Neural cell (in vitro differentiated cells): ENCODE results near the gene PTPRK. TPM values are rescaled to one million over a fixed set of nuclear protein-coding genes. Genes with fewer than 3 reads are reported as not detected.

ENCODE experiments used
- H2AFZ ChIP-seq: fragments of 200-600, 300-800 bp; sonication (generic), shearing (Covaris generic); 2 replicates; pipeline ENCODE4 v1.6.0; 2014; ENCODE audit warnings: low read depth, mild to moderate bottlenecking, antibody characterized with exemption, low read length, moderate library complexity
- H3F3A ChIP-seq: fragments of 200-600 bp; shearing (Covaris generic); 2 replicates; pipeline ENCODE4 v1.6.1; 2016; ENCODE audit warnings: mild to moderate bottlenecking, moderate library complexity, mixed read lengths, antibody characterized with exemption, low read length; ENCODE audit not compliant: insufficient read depth, poor library complexity, severe bottlenecking
- H3K27ac ChIP-seq: fragments of 200-600, 300-800 bp; sonication (generic), shearing (Covaris generic); 2 replicates; pipeline ENCODE4 v1.5.1; 2014; ENCODE audit warnings: mild to moderate bottlenecking, low read length, moderate library complexity
- H3K27me3 ChIP-seq: fragments of 300-800, 200-600 bp; sonication (generic), shearing (Covaris generic); 2 replicates; pipeline ENCODE4 v1.6.0; 2014; ENCODE audit warnings: mild to moderate bottlenecking, low read depth, low read length, moderate library complexity; ENCODE audit not compliant: insufficient read depth
- H3K36me3 ChIP-seq: fragments of 300-800, 200-600 bp; sonication (generic), shearing (Covaris generic); 2 replicates; pipeline ENCODE4 v1.5.1; 2014; ENCODE audit warnings: mild to moderate bottlenecking, antibody characterized with exemption, low read length, moderate library complexity; ENCODE audit not compliant: insufficient read depth
- H3K4me2 ChIP-seq: fragments of 300-800, 200-600 bp; sonication (generic), shearing (Covaris generic); 2 replicates; pipeline ENCODE4 v1.6.0; 2014; ENCODE audit warnings: mild to moderate bottlenecking, low read length
- H3K4me3 ChIP-seq: fragments of 300-800, 200-600 bp; sonication (generic), shearing (Covaris generic); 2 replicates; pipeline ENCODE4 v1.5.1; 2014; ENCODE audit warnings: mild to moderate bottlenecking, low read length, moderate library complexity
- H3K79me2 ChIP-seq: fragments of 200-600 bp; shearing (Covaris generic); replicated peaks from 2 replicates; pipeline ENCODE4 v1.6.0; 2014; ENCODE audit warnings: mild to moderate bottlenecking, low read length, moderate library complexity; ENCODE audit not compliant: insufficient read depth
- H3K9ac ChIP-seq: fragments of 300-800, 200-600 bp; sonication (generic), shearing (Covaris generic); 2 replicates; pipeline ENCODE4 v1.6.1; 2016; ENCODE audit warnings: mild to moderate bottlenecking, low read length, mixed read lengths
- H3K9me2 ChIP-seq: fragments of 200-600 bp; shearing (Covaris generic); 2 replicates; pipeline ENCODE4 v1.6.1; 2016; ENCODE audit warnings: mild to moderate bottlenecking, low read length, mixed read lengths; ENCODE audit not compliant: insufficient read depth
- H3K9me3 ChIP-seq: fragments of 200-600, 300-800 bp; sonication (generic), shearing (Covaris generic); 2 replicates; pipeline ENCODE4 v1.6.1; 2016; ENCODE audit warnings: mild to moderate bottlenecking, mixed run types, low read length, moderate library complexity, mixed read lengths
- H4K20me1 ChIP-seq: fragments of 200-600 bp; shearing (Covaris generic); 2 replicates; pipeline ENCODE4 v1.6.1; 2016; ENCODE audit warnings: mild to moderate bottlenecking, mixed run types; ENCODE audit not compliant: insufficient read depth
- CTCF ChIP-seq: fragments of 450-650 bp; IDR thresholded peaks from 2 replicates; pipeline ENCODE4 v1.5.1; 2014; ENCODE audit warnings: antibody characterized with exemption, mild to moderate bottlenecking, moderate library complexity; ENCODE audit not compliant: poor library complexity, severe bottlenecking
- EP300 ChIP-seq: fragments of 450-650 bp; conservative IDR thresholded peaks from 2 replicates; pipeline ENCODE4 v1.6.1; 2014; ENCODE audit warnings: antibody characterized with exemption, mild to moderate bottlenecking, moderate library complexity; ENCODE audit not compliant: poor library complexity, severe bottlenecking
- EZH2 ChIP-seq: fragments of 200-600, 300-800 bp; shearing (Covaris generic), sonication (generic); IDR thresholded peaks from 2 replicates; pipeline ENCODE4 v1.6.1; 2014; ENCODE audit warnings: antibody characterized with exemption, low read length, borderline replicate concordance, mild to moderate bottlenecking; ENCODE audit not compliant: insufficient read depth, poor library complexity, severe bottlenecking
- MXI1 ChIP-seq: fragments of 450-650 bp; conservative IDR thresholded peaks from 2 replicates; pipeline ENCODE4 v1.6.1; 2014; ENCODE audit warnings: antibody characterized with exemption, mild to moderate bottlenecking; ENCODE audit not compliant: poor library complexity, severe bottlenecking
- POLR2AphosphoS5 ChIP-seq: IDR thresholded peaks from 2 replicates; pipeline ENCODE4 v1.6.1; 2012
- RAD21 ChIP-seq: fragments of 450-650 bp; conservative IDR thresholded peaks from 2 replicates; pipeline ENCODE4 v1.6.1; 2014; ENCODE audit warnings: antibody characterized with exemption, mild to moderate bottlenecking, moderate library complexity
- REST ChIP-seq: IDR thresholded peaks from 2 replicates; pipeline ENCODE4 v1.6.1; 2012; ENCODE audit warnings: borderline replicate concordance
- SMC3 ChIP-seq: fragments of 450-650 bp; conservative IDR thresholded peaks from 2 replicates; pipeline ENCODE4 v1.6.1; 2014; ENCODE audit warnings: antibody characterized with exemption, mild to moderate bottlenecking, moderate library complexity; ENCODE audit not compliant: poor library complexity
- TAF1 ChIP-seq: IDR thresholded peaks from 2 replicates; pipeline ENCODE4 v1.6.1; 2012; ENCODE audit warnings: low read depth
- polyA plus RNA-seq: library from polyadenylated mRNA; depleted of rRNA; stranded (reverse); fragments of >200 nt; gene quantifications from 2 replicates; pipeline ENCODE4 v1.2.3, GENCODE V29; 2014

The PTPRK gene
- polyA plus RNA-seq, 1 donor from 2014 or later = 10.4 TPM

GRCh38 chr6:128500749-128501600, 19.4 kb downstream of the PTPRK start:
- Histone ChIP-seq H3K36me3 (no peaks in the 10 kb centered on the region), H3F3A (no peaks in the 10 kb centered on the region), H2AFZ (no peak overlapping the region), H3K27me3 (no peaks in the 10 kb centered on the region), H3K4me2 (no peak overlapping the region), H3K4me3 (no peak overlapping the region), H4K20me1 (no peaks in the 10 kb centered on the region), H3K27ac (no peak overlapping the region), H3K79me2 (no peaks in the 10 kb centered on the region), H3K9ac (no peak overlapping the region), H3K9me3 (no peaks in the 10 kb centered on the region), H3K9me2 (no peaks in the 10 kb centered on the region)
- TF ChIP-seq TAF1 = no peak
- no peak for TF ChIP-seq CTCF
- TF ChIP-seq EZH2 = no peak
- no peak for TF ChIP-seq POLR2AphosphoS5

DNA sequence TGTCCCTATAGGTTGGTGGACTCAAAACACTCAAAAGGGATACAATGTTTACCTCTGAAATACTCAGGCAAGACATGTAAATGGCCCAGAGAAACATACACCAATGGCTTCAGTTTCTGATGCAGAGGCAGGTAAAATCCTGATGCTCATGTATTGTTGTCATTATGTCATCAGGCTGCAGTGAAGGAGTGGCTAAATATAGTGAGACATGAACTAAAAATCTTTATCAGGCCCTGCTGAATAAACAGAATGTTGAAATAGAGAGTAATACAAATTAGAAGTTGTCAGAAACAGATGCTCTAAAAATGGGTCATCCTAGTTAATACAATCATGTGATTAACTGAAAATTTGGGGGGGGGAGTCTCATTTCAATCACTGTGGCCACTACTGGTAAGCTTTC, 20.4 kb downstream of the PTPRK start:
- no peaks in the 10 kb centered on the region for H4K20me1 ChIP-seq
- H3K79me2 ChIP-seq = no peaks in the 10 kb centered on the region
- no peaks in the 10 kb centered on the region for H3K9me3 ChIP-seq
- no peak for TF ChIP-seq REST
- no peak for TF ChIP-seq SMC3
- no peak for TF ChIP-seq EP300
- no peak for TF ChIP-seq RAD21
- no peak for TF ChIP-seq CTCF
- no peak for TF ChIP-seq POLR2AphosphoS5
- no peak for TF ChIP-seq MXI1
- no peak overlapping the region for H3K4me3 ChIP-seq
- H3K9ac ChIP-seq = no peak overlapping the region
- no peak overlapping the region for H3K4me2 ChIP-seq
- no peaks in the 10 kb centered on the region for H3K9me2 ChIP-seq
- no peaks in the 10 kb centered on the region for H3K36me3 ChIP-seq
- H3F3A ChIP-seq = no peaks in the 10 kb centered on the region
- no peaks in the 10 kb centered on the region for H3K27me3 ChIP-seq
- H3K27ac ChIP-seq = no peak overlapping the region
- H2AFZ ChIP-seq = no peak overlapping the region
